ENCODE results near the gene TDRD12.
"Not testable (repeated sequence)": the region's sequence is repeated elsewhere in the genome, so short reads cannot be mapped to it uniquely, and the experiment has no call there.

The TDRD12 gene

GRCh38 chr19:32771596-32771995 lies 52.0 kb downstream of the TDRD12 start:
- no peak for DNase-seq (ENCODE audit: low spot score)
- TF ChIP-seq, protein P1, sequence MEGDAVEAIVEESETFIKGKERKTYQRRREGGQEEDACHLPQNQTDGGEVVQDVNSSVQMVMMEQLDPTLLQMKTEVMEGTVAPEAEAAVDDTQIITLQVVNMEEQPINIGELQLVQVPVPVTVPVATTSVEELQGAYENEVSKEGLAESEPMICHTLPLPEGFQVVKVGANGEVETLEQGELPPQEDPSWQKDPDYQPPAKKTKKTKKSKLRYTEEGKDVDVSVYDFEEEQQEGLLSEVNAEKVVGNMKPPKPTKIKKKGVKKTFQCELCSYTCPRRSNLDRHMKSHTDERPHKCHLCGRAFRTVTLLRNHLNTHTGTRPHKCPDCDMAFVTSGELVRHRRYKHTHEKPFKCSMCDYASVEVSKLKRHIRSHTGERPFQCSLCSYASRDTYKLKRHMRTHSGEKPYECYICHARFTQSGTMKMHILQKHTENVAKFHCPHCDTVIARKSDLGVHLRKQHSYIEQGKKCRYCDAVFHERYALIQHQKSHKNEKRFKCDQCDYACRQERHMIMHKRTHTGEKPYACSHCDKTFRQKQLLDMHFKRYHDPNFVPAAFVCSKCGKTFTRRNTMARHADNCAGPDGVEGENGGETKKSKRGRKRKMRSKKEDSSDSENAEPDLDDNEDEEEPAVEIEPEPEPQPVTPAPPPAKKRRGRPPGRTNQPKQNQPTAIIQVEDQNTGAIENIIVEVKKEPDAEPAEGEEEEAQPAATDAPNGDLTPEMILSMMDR (IDR thresholded peaks at IDR 0.05; ENCODE audit: extremely low read depth, missing control alignments) = no peak

DNA sequence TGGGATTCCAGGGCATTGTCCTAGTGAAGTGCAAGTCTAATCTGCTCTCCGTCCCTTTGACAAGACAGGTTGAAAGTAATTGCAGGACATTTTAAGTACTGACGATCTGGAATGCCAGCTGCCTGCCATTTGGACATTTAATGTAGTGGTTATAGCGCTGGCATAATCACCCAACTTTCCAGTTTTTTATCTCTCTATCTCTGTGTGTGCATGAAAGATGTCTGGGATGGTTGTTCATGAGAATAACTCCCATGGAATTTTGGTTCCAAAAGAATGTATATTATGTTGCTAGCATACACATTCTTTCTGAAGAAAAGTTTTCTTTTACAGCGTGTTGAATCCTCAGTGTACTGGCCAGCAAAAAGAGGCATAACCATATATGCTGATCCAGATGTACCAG lies 53.6 kb downstream of the TDRD12 start:
- TF ChIP-seq, protein P1 (IDR thresholded peaks at IDR 0.05; ENCODE audit: extremely low read depth, missing control alignments) = no peak
- DNase-seq (ENCODE audit: low spot score) = no peak

DNA sequence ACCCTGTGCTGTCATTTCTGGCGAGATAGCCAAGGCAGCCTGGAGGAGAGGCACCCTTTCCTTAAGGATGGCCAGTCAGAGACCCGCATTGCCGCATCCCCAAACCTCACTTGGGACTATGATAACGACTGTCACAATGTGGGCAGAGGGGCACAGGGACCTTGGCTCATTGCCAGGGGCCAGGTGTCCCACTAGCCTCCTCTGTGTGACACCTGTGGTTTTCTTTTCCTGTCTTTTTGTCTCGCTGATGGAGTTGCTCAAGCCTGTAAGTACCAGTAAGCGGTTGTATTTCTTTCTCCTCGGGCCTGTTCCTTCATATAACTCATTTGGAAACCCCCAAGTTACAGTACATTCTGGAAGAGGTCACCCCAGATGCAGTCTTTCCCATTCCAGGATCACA lies 59.5 kb downstream of the TDRD12 start:
- DNase-seq (ENCODE audit: low spot score) = no peak
- TF ChIP-seq, protein P1 (IDR thresholded peaks at IDR 0.05; ENCODE audit: extremely low read depth, missing control alignments) = no peak

- TF ChIP-seq, protein P1 (IDR thresholded peaks at IDR 0.05; ENCODE audit: extremely low read depth, missing control alignments) = no peak
- no peak for DNase-seq (ENCODE audit: low spot score)
Measured at GRCh38 chr19:32781280-32781679, 61.7 kb downstream of the TDRD12 start.

- DNase-seq (ENCODE audit: low spot score) = not testable (repeated sequence)
Measured at GRCh38 chr19:32782089-32782488, 62.5 kb downstream of the TDRD12 start.

GRCh38 chr19:32787161-32787813 lies 67.7 kb downstream of the TDRD12 start:
- not testable (repeated sequence) for DNase-seq (ENCODE audit: low spot score)

- not testable (repeated sequence) for DNase-seq (ENCODE audit: low spot score)
Measured at GRCh38 chr19:32787895-32788294, 68.3 kb downstream of the TDRD12 start.

GRCh38 chr19:32789429-32789828 lies 69.9 kb downstream of the TDRD12 start:
- TF ChIP-seq, protein P1 (IDR thresholded peaks at IDR 0.05; ENCODE audit: extremely low read depth, missing control alignments) = no peak
- DNase-seq (ENCODE audit: low spot score) = no peak

DNA sequence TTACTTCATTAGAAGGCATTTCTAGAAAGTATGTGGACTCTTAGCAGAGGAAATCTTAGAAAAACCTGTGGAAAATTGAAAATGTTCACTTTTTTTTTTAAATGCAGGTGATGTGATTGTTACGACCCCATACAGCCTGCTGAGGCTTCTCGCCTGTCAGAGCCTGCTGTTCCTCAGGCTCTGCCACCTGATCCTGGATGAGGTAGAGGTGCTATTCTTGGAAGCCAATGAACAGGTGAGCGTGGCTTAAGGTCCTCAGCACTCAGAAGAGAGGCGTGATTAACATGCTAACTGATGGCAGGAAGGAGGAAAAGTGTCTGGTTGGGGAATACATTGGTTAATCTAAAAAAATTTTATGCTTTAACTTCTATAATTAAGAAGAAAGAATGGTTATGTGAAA lies 78.6 kb downstream of the TDRD12 start:
- DNase-seq (ENCODE audit: low spot score) = no peak
- TF ChIP-seq, protein P1 (IDR thresholded peaks at IDR 0.05; ENCODE audit: extremely low read depth, missing control alignments) = no peak

Data from GM20000 (cell line).